OCI-LY7 (cell line): ENCODE results near the gene ZDHHC14. TPM values are rescaled to one million over a fixed set of nuclear protein-coding genes. Genes with fewer than 3 reads are reported as not detected.

Source experiments
- BruUV-seq: library from RNA; stranded (reverse); fragments of 400-500 nt; replicated peaks from 2 replicates; lab custom pipeline; 2021; lab: Mats Ljungman, UMichigan
- CTCF ChIA-PET: fragments of 300-600 bp; sonication (Branson Sonifier 250); formaldehyde crosslinking; loops from one replicate; lab custom pipeline; 2022; ENCODE audit warnings: antibody characterized with exemption; ENCODE audit not compliant: unreplicated experiment; lab: Charles Lee
- POLR2A ChIA-PET: fragments of 300-600 bp; sonication (Branson Sonifier 250); formaldehyde crosslinking; loops from one replicate; lab custom pipeline; 2022; ENCODE audit warnings: antibody characterized with exemption; lab: Charles Lee
- DNase-seq: peaks from one replicate; pipeline ENCODE4 v3.0.0-alpha.2; 2015; ENCODE audit warnings: low spot score
- H2AFZ ChIP-seq: fragments of 200-600 bp; sonication (generic), shearing (Covaris generic); 2 replicates; pipeline ENCODE4 v1.6.1; 2014; ENCODE audit warnings: mild to moderate bottlenecking, antibody characterized with exemption, low read length, moderate library complexity
- H3K27ac ChIP-seq: fragments of 200-600 bp; sonication (generic); 2 replicates; pipeline ENCODE4 v1.5.1; 2014; ENCODE audit warnings: mixed run types, low read depth, mild to moderate bottlenecking, moderate library complexity, low read length, inconsistent platforms; ENCODE audit not compliant: poor library complexity, severe bottlenecking
- H3K36me3 ChIP-seq: fragments of 200-600 bp; sonication (generic); 2 replicates; pipeline ENCODE4 v1.6.1; 2014; ENCODE audit warnings: mild to moderate bottlenecking, antibody characterized with exemption, low read length, moderate library complexity, mixed read lengths; ENCODE audit not compliant: insufficient read depth
- H3K4me1 ChIP-seq: fragments of 200-600 bp; sonication (generic); 2 replicates; pipeline ENCODE4 v1.5.1; 2014; ENCODE audit warnings: mild to moderate bottlenecking, low read length; ENCODE audit not compliant: insufficient read depth, poor library complexity, severe bottlenecking
- H3K4me2 ChIP-seq: fragments of 200-600 bp; sonication (generic); 2 replicates; pipeline ENCODE4 v1.6.1; 2014; ENCODE audit warnings: mild to moderate bottlenecking, low read length
- H3K4me3 ChIP-seq: fragments of 200-600 bp; sonication (generic); 2 replicates; pipeline ENCODE4 v1.5.1; 2014; ENCODE audit warnings: mild to moderate bottlenecking, low read depth, low read length; ENCODE audit not compliant: poor library complexity, severe bottlenecking
- H3K79me2 ChIP-seq: fragments of 200-600 bp; sonication (generic); 2 replicates; pipeline ENCODE4 v1.6.1; 2016; ENCODE audit warnings: low read depth, mild to moderate bottlenecking, low read length, moderate library complexity, mixed read lengths; ENCODE audit not compliant: insufficient read depth
- H3K9me2 ChIP-seq: fragments of 200-600 bp; sonication (generic); 2 replicates; pipeline ENCODE4 v1.6.1; 2016; ENCODE audit warnings: mild to moderate bottlenecking, low read length, mixed read lengths; ENCODE audit not compliant: insufficient read depth
- H3K9me3 ChIP-seq: fragments of 200-600 bp; sonication (generic); 2 replicates; pipeline ENCODE4 v1.6.1; 2014; ENCODE audit warnings: mild to moderate bottlenecking, mixed run types, low read length, mixed read lengths
- H4K20me1 ChIP-seq: fragments of 200-600 bp; sonication (generic); 2 replicates; pipeline ENCODE4 v1.6.1; 2014; ENCODE audit warnings: mild to moderate bottlenecking, antibody characterized with exemption, low read length, moderate library complexity, mixed read lengths; ENCODE audit not compliant: insufficient read depth
- EZH2phosphoT487 ChIP-seq: fragments of 200-600 bp; sonication (generic); IDR thresholded peaks from 2 replicates; pipeline ENCODE4 v1.6.1; 2018; ENCODE audit warnings: low read depth, borderline replicate concordance, mild to moderate bottlenecking, mixed run types, antibody characterized with exemption, low read length, moderate library complexity, mixed read lengths
- intact Hi-C: fragments of 100-400 bp; cut with micrococcal nuclease; formaldehyde crosslinking; loops from one replicate; pipeline ENCODE4 v1.10.0; 2022; ENCODE audit not compliant: unreplicated experiment
- total RNA-seq, 2 experiments: library from RNA; depleted of rRNA in 1 of 2; stranded (reverse); fragments of >200 nt in 1 of 2; shearing (Covaris generic) in 1 of 2; gene quantifications; 2 replicates each; pipeline ENCODE4 v1.2.3, GENCODE V29; 2014 to 2022
- TF ChIP-seq, protein P1 (sequence below): fragments of 200-600 bp; sonication (generic); conservative IDR thresholded peaks from 2 replicates; pipeline ENCODE4 v1.5.1; 2014; ENCODE audit warnings: mild to moderate bottlenecking, antibody characterized with exemption, low read length, moderate library complexity, mixed read lengths

Gene ZDHHC14
- total RNA-seq, 2 experiments from 2014 or later, result 0.69 to 3.0 TPM

DNA sequence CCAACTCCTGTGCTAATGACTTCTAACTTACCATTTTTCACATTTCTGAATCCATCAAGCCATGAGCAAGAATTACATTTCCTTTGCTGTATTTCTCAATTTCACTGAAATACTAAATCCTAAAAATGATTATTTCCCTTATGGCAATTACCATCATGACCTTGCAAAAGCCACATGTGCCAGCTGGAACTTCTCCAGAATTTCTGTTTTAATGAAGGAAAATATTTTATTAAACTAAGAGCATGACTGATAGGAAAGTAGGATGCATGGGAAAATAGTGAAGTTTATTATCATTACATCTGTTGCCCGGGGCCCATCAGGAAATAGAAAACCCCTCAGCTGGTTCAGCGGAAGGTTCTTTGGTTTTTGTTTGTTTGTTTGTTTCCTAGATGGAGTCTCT lies 43.2 kb upstream of the ZDHHC14 start:
- BruUV-seq, result no TSS peak
- POLR2A ChIA-PET, result no interaction called here
- Histone ChIP-seq H3K4me1 (no peaks in the 10 kb centered on the region), H3K36me3 (no peaks in the 10 kb centered on the region), H3K9me3 (no peaks in the 10 kb centered on the region), H3K4me2 (no peak overlapping the region), H3K27ac (no peak overlapping the region), H4K20me1 (no peaks in the 10 kb centered on the region), H3K79me2 (no peaks in the 10 kb centered on the region), H3K9me2 (no peaks in the 10 kb centered on the region), H3K4me3 (no peak overlapping the region), H2AFZ (no peak overlapping the region)
- TF ChIP-seq EZH2phosphoT487, result no peak
- TF ChIP-seq, protein P1, sequence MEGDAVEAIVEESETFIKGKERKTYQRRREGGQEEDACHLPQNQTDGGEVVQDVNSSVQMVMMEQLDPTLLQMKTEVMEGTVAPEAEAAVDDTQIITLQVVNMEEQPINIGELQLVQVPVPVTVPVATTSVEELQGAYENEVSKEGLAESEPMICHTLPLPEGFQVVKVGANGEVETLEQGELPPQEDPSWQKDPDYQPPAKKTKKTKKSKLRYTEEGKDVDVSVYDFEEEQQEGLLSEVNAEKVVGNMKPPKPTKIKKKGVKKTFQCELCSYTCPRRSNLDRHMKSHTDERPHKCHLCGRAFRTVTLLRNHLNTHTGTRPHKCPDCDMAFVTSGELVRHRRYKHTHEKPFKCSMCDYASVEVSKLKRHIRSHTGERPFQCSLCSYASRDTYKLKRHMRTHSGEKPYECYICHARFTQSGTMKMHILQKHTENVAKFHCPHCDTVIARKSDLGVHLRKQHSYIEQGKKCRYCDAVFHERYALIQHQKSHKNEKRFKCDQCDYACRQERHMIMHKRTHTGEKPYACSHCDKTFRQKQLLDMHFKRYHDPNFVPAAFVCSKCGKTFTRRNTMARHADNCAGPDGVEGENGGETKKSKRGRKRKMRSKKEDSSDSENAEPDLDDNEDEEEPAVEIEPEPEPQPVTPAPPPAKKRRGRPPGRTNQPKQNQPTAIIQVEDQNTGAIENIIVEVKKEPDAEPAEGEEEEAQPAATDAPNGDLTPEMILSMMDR, result no peak
- intact Hi-C loops, result no loop called here
- no peak for DNase-seq
- CTCF ChIA-PET, result no interaction called here

- no peaks in the 10 kb centered on the region for H4K20me1 ChIP-seq
- intact Hi-C loops, result no loop called here
- H3K4me3 ChIP-seq, result no peak overlapping the region
- BruUV-seq, result no TSS peak
- DNase-seq, result no peak
- no peaks in the 10 kb centered on the region for H3K79me2 ChIP-seq
- H3K9me2 ChIP-seq, result no peaks in the 10 kb centered on the region
- POLR2A ChIA-PET, result no interaction called here
- H3K36me3 ChIP-seq, result no peaks in the 10 kb centered on the region
- H3K4me1 ChIP-seq, result no peaks in the 10 kb centered on the region
- H2AFZ ChIP-seq, result no peak overlapping the region
- CTCF ChIA-PET, result no interaction called here
- H3K27ac ChIP-seq, result no peak overlapping the region
- H3K9me3 ChIP-seq, result no peaks in the 10 kb centered on the region
- H3K4me2 ChIP-seq, result no peak overlapping the region
- no peak for TF ChIP-seq EZH2phosphoT487
- TF ChIP-seq, protein P1, result peak; percentile 55
Observed at GRCh38 chr6:157339432-157339831, 41.6 kb upstream of the ZDHHC14 start.

- POLR2A ChIA-PET, result interaction anchor here (0.5 to 1.0 kb wide), 5 partner anchors 12 to 130 kb away, joined by 3 to 6 read pairs (median 4); no protein-coding TSS in a partner anchor
- Histone ChIP-seq H3K36me3 (no peaks in the 10 kb centered on the region), H3K4me3 (no peak overlapping the region), H3K79me2 (no peaks in the 10 kb centered on the region), H3K4me1 (no peaks in the 10 kb centered on the region), H4K20me1 (no peaks in the 10 kb centered on the region), H3K9me2 (no peaks in the 10 kb centered on the region), H2AFZ (no peak overlapping the region), H3K27ac (no peak overlapping the region), H3K9me3 (no peaks in the 10 kb centered on the region), H3K4me2 (no peak overlapping the region)
- no peak for TF ChIP-seq EZH2phosphoT487
- TF ChIP-seq, protein P1, result no peak
- no peak for DNase-seq
- CTCF ChIA-PET, result no interaction called here
- BruUV-seq, result no TSS peak
- intact Hi-C loops, result no loop called here
Observed at GRCh38 chr6:157343732-157344131, 37.3 kb upstream of the ZDHHC14 start.
